HepG2 (cell line): ENCODE measurements around the gene TM4SF1. TPM values are rescaled to one million over a fixed set of nuclear protein-coding genes. Genes with fewer than 3 reads are reported as not detected.

Experiments used
- AKNA ChIP-seq: sonication (generic); formaldehyde crosslinking; IDR thresholded peaks from 2 replicates; pipeline ENCODE4 v1.4.0; 2020; ENCODE audit warnings: missing genetic modification reagents, borderline replicate concordance
- E2F5 ChIP-seq: sonication (generic); formaldehyde crosslinking; conservative IDR thresholded peaks from 2 replicates; pipeline ENCODE4 v1.4.0; 2020; ENCODE audit warnings: missing genetic modification reagents
- ERF ChIP-seq: IDR thresholded peaks from 2 replicates; pipeline ENCODE4 v1.6.1; 2018; ENCODE audit warnings: missing biosample characterization, missing genetic modification reagents
- HMGXB4 ChIP-seq, 2 experiments: sonication (generic) in 1 of 2; formaldehyde crosslinking in 1 of 2; IDR thresholded peaks; 2 replicates each; pipeline versions ENCODE4 v1.4.0 to v1.6.1; 2018 to 2020; ENCODE audit warnings: missing genetic modification reagents in 2 of 2, borderline replicate concordance in 1 of 2, low read depth in 1 of 2, mild to moderate bottlenecking in 1 of 2, missing biosample characterization in 1 of 2
- HOXA3 ChIP-seq: sonication (generic); formaldehyde crosslinking; IDR thresholded peaks from 2 replicates; pipeline ENCODE4 v1.5.0; 2020; ENCODE audit warnings: missing genetic modification reagents
- IRF1 ChIP-seq: sonication (generic); formaldehyde crosslinking; IDR thresholded peaks from 2 replicates; pipeline ENCODE4 v1.4.0; 2020; ENCODE audit warnings: low read depth, mild to moderate bottlenecking, missing genetic modification reagents
- MAX ChIP-seq: IDR thresholded peaks from 2 replicates; pipeline ENCODE4 v1.6.1; 2012; ENCODE audit warnings: inconsistent platforms
- MYNN ChIP-seq: sonication (generic); formaldehyde crosslinking; IDR thresholded peaks from 2 replicates; pipeline ENCODE4 v1.4.0; 2020; ENCODE audit warnings: mild to moderate bottlenecking, low read depth, missing genetic modification reagents
- RBAK ChIP-seq: sonication (generic); formaldehyde crosslinking; IDR thresholded peaks from 2 replicates; pipeline ENCODE4 v1.5.1; 2020; ENCODE audit warnings: mild to moderate bottlenecking, missing genetic modification reagents
- THYN1 ChIP-seq: sonication (generic); formaldehyde crosslinking; IDR thresholded peaks from 2 replicates; pipeline ENCODE4 v1.8.1; 2023; ENCODE audit warnings: low read depth, mild to moderate bottlenecking, moderate library complexity, missing genetic modification reagents, borderline replicate concordance
- TOPORS ChIP-seq: sonication (generic); formaldehyde crosslinking; IDR thresholded peaks from 2 replicates; pipeline ENCODE4 v1.8.0; 2023; ENCODE audit warnings: mild to moderate bottlenecking, missing genetic modification reagents
- ZBTB37 ChIP-seq: sonication (generic); formaldehyde crosslinking; IDR thresholded peaks from 2 replicates; pipeline ENCODE4 v1.4.0; 2020; ENCODE audit warnings: mild to moderate bottlenecking, missing genetic modification reagents
- ZC3H13 ChIP-seq: sonication (generic); formaldehyde crosslinking; IDR thresholded peaks from 2 replicates; pipeline ENCODE4 v1.8.1; 2023; ENCODE audit warnings: mild to moderate bottlenecking, missing genetic modification reagents, moderate library complexity
- ZKSCAN1 ChIP-seq: fragments of 150-350 bp; IDR thresholded peaks from 2 replicates; pipeline ENCODE4 v1.6.1; 2014; ENCODE audit warnings: low read length
- ZNF331 ChIP-seq: sonication (generic); formaldehyde crosslinking; IDR thresholded peaks from 2 replicates; pipeline ENCODE4 v1.4.0; 2020; ENCODE audit warnings: missing genetic modification reagents
- ZNF484 ChIP-seq: sonication (generic); formaldehyde crosslinking; IDR thresholded peaks from 2 replicates; pipeline ENCODE4 v1.5.1; 2020; ENCODE audit warnings: mild to moderate bottlenecking, low read depth, missing genetic modification reagents, borderline replicate concordance
- ZNF605 ChIP-seq: sonication (generic); formaldehyde crosslinking; IDR thresholded peaks from 2 replicates; pipeline ENCODE4 v1.8.0; 2022; ENCODE audit warnings: mild to moderate bottlenecking, missing genetic modification reagents
- ZNF616 ChIP-seq: sonication (generic); formaldehyde crosslinking; IDR thresholded peaks from 2 replicates; pipeline ENCODE4 v1.5.0; 2020; ENCODE audit warnings: low read depth, mild to moderate bottlenecking, missing genetic modification reagents
- polyA plus RNA-seq, 8 experiments: library from polyadenylated mRNA; depleted of rRNA in 3 of 8; stranded (reverse) in 7 of 8; unstranded in 1 of 8; fragments of >200 nt; fragmentation: Illumina TruSeq in 4 of 8; extraction: Trizol in 4 of 8; gene quantifications; 2 replicates each; pipeline versions ENCODE4 v1.2.1 to v1.2.3, GENCODE V29; 2011 to 2016; ENCODE audit warnings: low read depth in 4 of 8, missing spikeins in 1 of 8, mixed read lengths in 1 of 8; ENCODE audit not compliant: insufficient read depth in 1 of 8
- total RNA-seq, 5 experiments: library from RNA; depleted of rRNA; stranded (reverse); fragments of >200 nt; fragmentation: Illumina TruSeq; extraction: Trizol; gene quantifications; 2 replicates each; pipeline ENCODE4 v1.2.3, GENCODE V29; 2016; ENCODE audit warnings: low read depth in 1 of 5

Gene TM4SF1
- total and polyA plus RNA-seq, 2 of the 13 experiments (the other 11 are each of a cell fraction or from before 2014, with no cell fraction given): 431 to 1,359 TPM

- no peak for TF ChIP-seq AKNA (CRISPR knock-in tag)
- TF ChIP-seq THYN1: no peak
- TF ChIP-seq ZBTB37 (CRISPR knock-in tag): no peak
- no peak for TF ChIP-seq IRF1 (CRISPR knock-in tag)
- TF ChIP-seq ZC3H13 (CRISPR knock-in tag): no peak
- no peak for TF ChIP-seq RBAK (CRISPR knock-in tag)
- no peak for TF ChIP-seq ZNF616
- 0 out of 2 replicates have a peak, but pooled peaks have one; percentile 44 for TF ChIP-seq ERF (CRISPR knock-in tag)
- TF ChIP-seq E2F5 (CRISPR knock-in tag): no peak
- TF ChIP-seq ZNF484 (CRISPR knock-in tag): no peak
- TF ChIP-seq MYNN: no peak
- TF ChIP-seq ZKSCAN1: no peak
- peak; percentile 47; the same call in 1 of the 2 replicates for TF ChIP-seq MAX
- no peak for TF ChIP-seq ZNF605
- no peak for TF ChIP-seq HOXA3 (CRISPR knock-in tag)
- peak; percentile 56 to 60; a peak in 1 of 4 replicates for TF ChIP-seq HMGXB4 (CRISPR knock-in tag; IDR thresholded peaks at IDR 0.05; ENCODE audit: borderline replicate concordance in 1 of 2, low read depth in 1 of 2)
- TF ChIP-seq TOPORS (CRISPR knock-in tag): no peak
- 0 out of 2 replicates have a peak, but pooled peaks have one; percentile 42 for TF ChIP-seq ZNF331 (CRISPR knock-in tag)
Observed at GRCh38 chr3:149393345-149394160, 16.1 kb upstream of the TM4SF1 start (continued).
